RPMI7951 (cell line): Measurements from ENCODE around the gene SAMD11. TPM values are rescaled to one million over a fixed set of nuclear protein-coding genes. Genes with fewer than 3 reads are reported as not detected.

ENCODE experiments used
- DNase-seq: peaks from one replicate; pipeline ENCODE4 v3.0.0-alpha.2; 2012; ENCODE audit warnings: low read depth
- total RNA-seq: library from RNA; depleted of rRNA; stranded (reverse); fragments of >200 nt; shearing (Covaris generic); gene quantifications from 2 replicates; pipeline ENCODE4 v1.2.3, GENCODE V29; 2014

The SAMD11 gene
- total RNA-seq, 1 experiment from 2014 or later: 0.48 TPM

- DNase-seq: no peak
Measured at GRCh38 chr1:905071-905749, 18.5 kb upstream of the SAMD11 start.

- no peak for DNase-seq
Measured at GRCh38 chr1:905811-906599, 17.7 kb upstream of the SAMD11 start.

- peak; percentile 73 for DNase-seq
Measured at GRCh38 chr1:906600-907420, 16.9 kb upstream of the SAMD11 start.

- DNase-seq: no peak
Measured at GRCh38 chr1:907611-908451, 15.9 kb upstream of the SAMD11 start.

- no peak for DNase-seq
Measured at GRCh38 chr1:908661-909060, 15.1 kb upstream of the SAMD11 start.

GRCh38 chr1:909861-910310 is 13.8 kb upstream of the SAMD11 start:
- DNase-seq: no peak

- no peak for DNase-seq
Measured at GRCh38 chr1:910311-910880, 13.3 kb upstream of the SAMD11 start.

- DNase-seq: peak; percentile 51
Measured at GRCh38 chr1:910881-911721, 12.6 kb upstream of the SAMD11 start.

GRCh38 chr1:911875-912739 is 11.6 kb upstream of the SAMD11 start:
- DNase-seq: no peak

- peak; percentile 38 for DNase-seq
Measured at GRCh38 chr1:912740-913301, 10.9 kb upstream of the SAMD11 start.

GRCh38 chr1:913491-914130 is 10.1 kb upstream of the SAMD11 start:
- DNase-seq: no peak

GRCh38 chr1:914131-914890 is 9.4 kb upstream of the SAMD11 start:
- DNase-seq: no peak

- no peak for DNase-seq
Measured at GRCh38 chr1:914891-915280, 8.8 kb upstream of the SAMD11 start.

GRCh38 chr1:915295-916172 is 8.2 kb upstream of the SAMD11 start:
- DNase-seq: no peak

GRCh38 chr1:916173-917075 is 7.3 kb upstream of the SAMD11 start:
- no peak for DNase-seq

GRCh38 chr1:917076-917459 is 6.7 kb upstream of the SAMD11 start:
- DNase-seq: no peak
